ENCODE results near the gene MYMK.

The MYMK gene

GRCh38 chr9:133490865-133491655 lies 33.7 kb downstream of the MYMK start:
- TF ChIP-seq GATA1 (IDR thresholded peaks at IDR 0.05; ENCODE audit: low read depth, low read length) (no peak), POLR2A (IDR thresholded peaks at IDR 0.05; ENCODE audit: low read length) (no peak)
- no peak for DNase-seq

GRCh38 chr9:133490201-133490681 lies 34.5 kb downstream of the MYMK start:
- TF ChIP-seq POLR2A (IDR thresholded peaks at IDR 0.05; ENCODE audit: low read length) (no peak), GATA1 (IDR thresholded peaks at IDR 0.05; ENCODE audit: low read depth, low read length) (no peak)
- DNase-seq: no peak

DNA sequence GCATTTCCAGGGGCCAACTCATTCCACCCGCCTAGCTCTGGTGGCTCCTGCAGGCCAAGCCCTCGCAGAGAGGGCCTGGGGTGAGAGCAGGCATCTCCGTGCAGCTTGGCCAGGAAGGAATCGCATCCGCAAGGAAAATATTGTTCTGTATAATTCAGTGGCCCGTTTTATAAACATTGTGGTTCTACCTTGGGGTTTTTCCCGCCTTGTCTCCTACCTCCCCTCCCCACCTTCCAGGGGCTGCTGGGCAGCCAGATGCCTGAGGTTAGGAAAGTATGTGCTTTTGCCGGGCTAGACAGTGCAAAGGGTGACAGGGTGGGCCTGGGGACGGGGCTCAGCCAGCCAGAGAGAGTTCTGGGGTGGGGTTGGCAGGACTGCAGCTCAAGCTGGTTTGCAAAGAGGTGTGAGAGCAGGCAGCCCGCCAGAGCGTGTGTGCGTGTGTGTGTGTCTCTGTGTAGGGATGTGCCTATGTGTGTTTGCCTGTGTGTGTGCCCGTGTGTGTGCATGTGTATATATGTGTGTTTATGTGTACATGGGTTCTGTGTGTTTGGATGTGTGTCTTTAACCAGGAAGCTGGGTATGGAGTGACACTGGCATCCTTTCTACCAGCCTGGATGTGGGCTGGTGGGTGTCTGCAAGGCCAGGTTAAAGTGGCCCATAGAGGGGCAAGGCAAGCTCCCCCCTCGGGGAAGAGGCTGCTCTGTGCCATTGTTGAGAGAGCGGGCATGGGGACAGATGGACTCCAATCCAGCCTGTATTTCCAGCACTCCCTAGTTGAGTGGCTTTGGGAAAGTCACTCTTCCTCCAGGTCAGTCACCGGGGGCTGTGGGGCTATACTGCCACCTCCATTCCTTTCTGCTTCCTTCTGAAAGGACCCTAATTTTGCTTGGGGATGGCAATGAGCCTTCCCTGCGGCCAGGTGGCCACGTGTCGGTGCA lies 35.2 kb downstream of the MYMK start:
- no peak for DNase-seq
- TF ChIP-seq POLR2A (IDR thresholded peaks at IDR 0.05; ENCODE audit: low read length) (no peak), GATA1 (IDR thresholded peaks at IDR 0.05; ENCODE audit: low read depth, low read length) (no peak)

DNA sequence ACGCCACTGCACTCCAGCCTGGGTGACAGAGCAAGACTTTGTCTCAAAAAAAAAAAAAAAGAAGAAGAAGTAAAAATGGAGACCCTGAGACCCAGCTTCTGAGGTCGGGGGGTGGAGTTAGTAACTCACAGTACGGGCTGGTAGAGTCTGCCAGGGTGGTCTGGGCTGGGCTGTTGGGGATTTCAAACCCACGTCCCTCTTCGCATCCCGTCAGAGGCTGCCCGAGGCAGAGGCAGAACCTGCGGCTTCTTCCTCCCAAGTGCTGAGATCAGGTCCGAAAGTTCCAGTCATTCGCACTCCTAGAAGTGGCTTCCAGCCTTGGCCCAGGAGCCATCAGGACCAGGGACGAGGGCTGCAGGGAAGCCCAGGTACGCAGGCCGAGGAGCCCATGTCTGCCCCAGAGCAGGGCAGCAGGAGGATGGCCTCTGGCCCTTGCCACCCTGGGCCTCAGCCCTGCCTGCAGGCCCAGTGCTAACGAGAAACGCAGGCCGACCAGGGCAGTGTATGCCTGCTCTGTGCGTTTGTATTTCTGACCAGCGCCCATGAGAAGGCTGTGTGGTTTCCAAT lies 36.0 kb downstream of the MYMK start:
- TF ChIP-seq POLR2A (IDR thresholded peaks at IDR 0.05; ENCODE audit: low read length) (no peak), GATA1 (IDR thresholded peaks at IDR 0.05; ENCODE audit: low read depth, low read length) (no peak)
- DNase-seq: no peak

GRCh38 chr9:133487331-133487725 lies 37.4 kb downstream of the MYMK start:
- no peak for TF ChIP-seq POLR2A (IDR thresholded peaks at IDR 0.05; ENCODE audit: low read length)
- no peak for TF ChIP-seq GATA1 (IDR thresholded peaks at IDR 0.05; ENCODE audit: low read depth, low read length)
- no peak for DNase-seq

GRCh38 chr9:133485531-133486260 lies 39.1 kb downstream of the MYMK start:
- TF ChIP-seq GATA1 (IDR thresholded peaks at IDR 0.05; ENCODE audit: low read depth, low read length) (no peak), POLR2A (IDR thresholded peaks at IDR 0.05; ENCODE audit: low read length) (no peak)
- DNase-seq: no peak

DNA sequence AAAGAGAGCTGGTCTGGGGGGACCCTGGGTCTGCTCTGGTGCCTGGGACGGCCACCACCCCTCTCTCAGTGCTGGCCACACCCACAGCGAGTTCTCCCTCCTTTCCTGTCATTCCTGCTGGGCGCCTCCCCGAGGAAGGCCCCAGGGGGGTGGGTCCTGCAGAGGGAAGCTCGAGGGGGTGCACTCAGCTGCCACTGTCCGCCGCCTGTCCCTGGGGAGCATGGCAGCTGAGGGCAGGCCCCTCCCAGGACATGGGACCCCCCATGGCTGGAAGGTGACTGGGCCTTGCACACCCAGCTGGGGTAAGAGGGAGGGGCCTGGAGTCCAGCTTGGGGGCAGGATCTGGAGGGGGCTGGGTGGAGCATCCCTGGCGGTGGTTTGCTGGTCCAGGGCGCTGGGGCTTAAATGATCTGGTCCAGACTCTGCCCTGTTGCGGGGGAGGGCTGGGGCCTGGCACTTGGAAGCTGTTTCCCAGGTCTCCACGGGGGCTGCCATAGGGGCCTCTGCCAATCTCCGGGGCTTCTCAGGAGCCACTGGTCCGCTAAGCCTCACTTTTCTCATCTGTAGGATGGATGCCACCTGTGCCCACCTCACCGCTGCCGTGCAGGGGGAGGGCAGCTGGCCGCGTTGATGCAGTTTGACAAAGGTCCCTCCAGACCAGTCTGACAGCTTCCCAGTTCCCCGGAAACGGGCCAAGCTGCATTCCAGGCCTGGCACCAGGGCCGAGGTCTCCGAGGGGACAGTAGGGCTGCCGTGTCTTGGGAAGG lies 39.9 kb downstream of the MYMK start:
- DNase-seq: no peak
- TF ChIP-seq GATA1 (IDR thresholded peaks at IDR 0.05; ENCODE audit: low read depth, low read length): no peak
- TF ChIP-seq POLR2A (IDR thresholded peaks at IDR 0.05; ENCODE audit: low read length): no peak

- no peak for DNase-seq
- TF ChIP-seq GATA1 (IDR thresholded peaks at IDR 0.05; ENCODE audit: low read depth, low read length) (no peak), POLR2A (IDR thresholded peaks at IDR 0.05; ENCODE audit: low read length) (no peak)
These were observed 41.1 kb downstream of the MYMK start for GRCh38 chr9:133483611-133484010.

GRCh38 chr9:133478851-133479711 lies 45.7 kb downstream of the MYMK start, which contains the start of gene SLC2A6:
Gene SLC2A6, minus strand, starts transcription at chr9:133479099. Its CDS starts 40 bp downstream, at chr9:133479059.
- TF ChIP-seq POLR2A (IDR thresholded peaks at IDR 0.05; ENCODE audit: low read length) (no peak), GATA1 (IDR thresholded peaks at IDR 0.05; ENCODE audit: low read depth, low read length) (no peak)
- DNase-seq: peak; percentile 71 to 77

- TF ChIP-seq GATA1 (IDR thresholded peaks at IDR 0.05; ENCODE audit: low read depth, low read length): no peak
- DNase-seq: no peak
These were observed 46.5 kb downstream of the MYMK start for GRCh38 chr9:133477992-133478850.

DNA sequence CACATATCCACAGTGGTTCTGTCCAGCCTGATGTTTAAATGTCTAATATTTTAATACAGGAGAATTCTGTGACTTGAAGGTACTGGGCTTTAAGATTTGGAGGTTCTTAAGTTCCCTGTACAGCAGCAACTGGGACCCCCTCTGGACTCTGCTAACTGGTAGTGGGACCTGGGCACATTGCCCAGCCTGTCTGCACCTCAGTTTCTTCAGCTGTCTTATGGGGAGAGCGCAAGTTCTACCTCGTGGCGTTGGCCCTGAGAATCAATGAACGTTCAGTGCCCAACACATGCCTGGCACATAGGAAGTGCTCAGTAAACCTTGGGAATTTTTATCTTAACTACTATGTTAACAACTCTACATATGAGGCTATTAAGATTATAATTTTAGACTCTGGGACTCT lies 47.3 kb downstream of the MYMK start:
- TF ChIP-seq GATA1 (IDR thresholded peaks at IDR 0.05; ENCODE audit: low read depth, low read length): no peak
- TF ChIP-seq POLR2A (IDR thresholded peaks at IDR 0.05; ENCODE audit: low read length): no peak
- DNase-seq: no peak
